K562 (cell line): ENCODE results near the gene DLGAP3. TPM values are rescaled to one million over a fixed set of nuclear protein-coding genes. Genes with fewer than 3 reads are reported as not detected.
A peak's percentile ranks its signal among the peaks of the same experiment; 100 is the strongest.

Source experiments
- ARID3B ChIP-seq: fragments of 250-450 bp; sonication (Bioruptor Pico); IDR thresholded peaks from 2 replicates; pipeline ENCODE4 v1.4.0; 2020; ENCODE audit warnings: borderline replicate concordance
- BRF2 ChIP-seq: IDR thresholded peaks from 3 replicates; pipeline ENCODE4 v1.6.1; 2011; ENCODE audit warnings: borderline replicate concordance, mild to moderate bottlenecking; ENCODE audit not compliant: insufficient read length, insufficient read depth
- ESRRB ChIP-seq: fragments of 250-450 bp; sonication (Bioruptor Pico); IDR thresholded peaks from 2 replicates; pipeline ENCODE4 v1.5.0; 2020; ENCODE audit warnings: mild to moderate bottlenecking, moderate library complexity, borderline replicate concordance
- FOXO4 ChIP-seq: fragments of 450-650 bp; formaldehyde crosslinking; IDR thresholded peaks from 2 replicates; pipeline ENCODE4 v1.4.0; 2020; ENCODE audit warnings: mild to moderate bottlenecking, moderate library complexity
- FUS ChIP-seq: fragments of 200-400 bp; formaldehyde crosslinking; optimal IDR thresholded peaks from 2 replicates; pipeline ENCODE3; 2017; ENCODE audit warnings: low read depth, low read length
- HDAC1 ChIP-seq, 2 experiments: fragments of 450-650 bp; IDR thresholded peaks; 2 replicates each; pipeline ENCODE4 v1.6.1; 2016 to 2017; ENCODE audit warnings: inconsistent platforms in 1 of 2, mild to moderate bottlenecking in 1 of 2, moderate library complexity in 1 of 2
- NFATC3 ChIP-seq: fragments of 450-650 bp; IDR thresholded peaks from 2 replicates; pipeline ENCODE4 v1.6.1; 2017; ENCODE audit warnings: mild to moderate bottlenecking
- PURB ChIP-seq: sonication (generic); formaldehyde crosslinking; IDR thresholded peaks from 2 replicates; pipeline ENCODE4 v1.9.0; 2021; ENCODE audit warnings: low read depth, mild to moderate bottlenecking, missing genetic modification reagents
- SETDB1 ChIP-seq: IDR thresholded peaks from one replicate; pipeline ENCODE4 v1.6.1; 2012; ENCODE audit warnings: low read length, control low read depth, inconsistent platforms
- TCF15 ChIP-seq: fragments of 250-450 bp; sonication (Bioruptor Pico); IDR thresholded peaks from 2 replicates; pipeline ENCODE4 v1.8.0; 2022; ENCODE audit warnings: moderate library complexity, mild to moderate bottlenecking, inconsistent platforms
- THAP7 ChIP-seq: fragments of 250-450 bp; sonication (Bioruptor Pico); IDR thresholded peaks from 2 replicates; pipeline ENCODE4 v1.5.0; 2021
- THRB ChIP-seq: fragments of 450-650 bp; formaldehyde crosslinking; conservative IDR thresholded peaks from 2 replicates; pipeline ENCODE4 v1.4.0; 2022; ENCODE audit warnings: mild to moderate bottlenecking, missing genetic modification characterization
- TRIM24 ChIP-seq, 2 experiments: fragments of 450-650 bp; IDR thresholded peaks; 2 replicates each; pipeline ENCODE4 v1.6.1; 2016
- ZMIZ1 ChIP-seq, 2 experiments: fragments of 150-350 bp in 1 of 2; IDR thresholded peaks; 2 replicates each; pipeline ENCODE4 v1.6.1; 2012 to 2016; ENCODE audit warnings: low read depth in 2 of 2, low read length in 2 of 2, mild to moderate bottlenecking in 1 of 2, moderate library complexity in 1 of 2
- ZNF445 ChIP-seq: fragments of 250-450 bp; sonication (Bioruptor Pico); IDR thresholded peaks from 2 replicates; pipeline ENCODE4 v1.4.0; 2020; ENCODE audit warnings: low read depth, mild to moderate bottlenecking, moderate library complexity
- ZNF583 ChIP-seq: fragments of 250-450 bp; sonication (Bioruptor Pico); IDR thresholded peaks from 2 replicates; pipeline ENCODE4 v1.4.0; 2020
- ZZZ3 ChIP-seq: fragments of 450-650 bp; IDR thresholded peaks from 2 replicates; pipeline ENCODE4 v1.6.1; 2016; ENCODE audit warnings: antibody characterized with exemption, mild to moderate bottlenecking, moderate library complexity
- polyA plus RNA-seq, 8 experiments: library from polyadenylated mRNA; depleted of rRNA in 4 of 8; stranded (reverse) in 5 of 8; unstranded in 3 of 8; fragments of >200 nt; fragmentation: Nextera tagmentation in 2 of 8; fragmentation: Illumina TruSeq in 1 of 8; extraction: Ambion mirVana in 2 of 8; extraction: Trizol in 1 of 8; gene quantifications; 2 replicates each; pipeline versions ENCODE4 v1.2.1 to v1.2.3, GENCODE V29; 2011 to 2014; ENCODE audit warnings: inconsistent platforms in 1 of 8, missing spikeins in 1 of 8
- total RNA-seq, 7 experiments: library from RNA; depleted of rRNA in 6 of 7; stranded (reverse); fragments of >200 nt in 6 of 7; fragmentation: Illumina TruSeq in 2 of 7; extraction: Trizol in 2 of 7; gene quantifications; 2 replicates each; pipeline versions ENCODE4 v1.2.1 to v1.2.3, GENCODE V29; 2011 to 2021; ENCODE audit warnings: low replicate concordance in 1 of 7

Gene DLGAP3
- total and polyA plus RNA-seq, 9 of the 15 experiments (the other 6 are each of a cell fraction or from before 2014, with no cell fraction given) = 0.01 to 0.16 (median 0.07) TPM; not detected in 6

- TF ChIP-seq BRF2 (no peak), ZZZ3 (no peak), ESRRB (CRISPR knock-in tag) (no peak), TRIM24 (IDR thresholded peaks at IDR 0.05) (no peak), SETDB1 (no peak), FOXO4 (no peak), THRB (CRISPR knock-in tag) (0 out of 2 replicates have a peak, but pooled peaks have one; percentile 22), THAP7 (CRISPR knock-in tag) (no peak), ZNF583 (CRISPR knock-in tag) (no peak), TCF15 (CRISPR knock-in tag) (no peak), PURB (no peak), FUS (no peak), HDAC1 (IDR thresholded peaks at IDR 0.05) (no peak), NFATC3 (no peak), ARID3B (CRISPR knock-in tag) (no peak), ZMIZ1 (IDR thresholded peaks at IDR 0.05; ENCODE audit: low read depth in 2 of 2, low read length in 2 of 2) (no peak), ZNF445 (CRISPR knock-in tag) (no peak)
These were observed 76.7 kb downstream of the DLGAP3 start (continued) for GRCh38 chr1:34852677-34853217.
